Common myeloid progenitor, CD34-positive (primary cell): Measurements from ENCODE around the gene REPS2.

Experiments used
- CTCF ChIA-PET: fragments of 350-600 bp; sonication (Branson Sonifier 250); formaldehyde crosslinking; loops from one replicate; lab custom pipeline; 2021; ENCODE audit warnings: antibody characterized with exemption; lab: Charles Lee
- POLR2A ChIA-PET: fragments of 350-600 bp; sonication (Branson Sonifier 250); formaldehyde crosslinking; loops from one replicate; lab custom pipeline; 2021; ENCODE audit warnings: antibody characterized with exemption; lab: Charles Lee
- DNase-seq, 3 donors: peaks; one replicate each; pipeline versions ENCODE4 v3.0.0 to v3.0.0-alpha.2; 2013
- H3K27ac ChIP-seq, 2 experiments: 1 replicate in 1 of 2; 2 replicates in 1 of 2; pipeline ENCODE4 v1.7.0; 2013; ENCODE audit warnings: inconsistent platforms in 2 of 2, low read length in 2 of 2, mild to moderate bottlenecking in 2 of 2, low read depth in 1 of 2, moderate library complexity in 1 of 2; ENCODE audit not compliant: severe bottlenecking in 2 of 2, insufficient read depth in 1 of 2, poor library complexity in 1 of 2
- H3K27me3 ChIP-seq, 5 experiments: replicated peaks in 2 of 5; 1 replicate in 3 of 5; 2 replicates in 2 of 5; pipeline versions ENCODE4 v1.6.1 to v1.7.0; 2013; ENCODE audit warnings: low read length in 4 of 5, mild to moderate bottlenecking in 2 of 5, moderate library complexity in 2 of 5, inconsistent platforms in 1 of 5; ENCODE audit not compliant: insufficient read depth in 5 of 5, control insufficient read depth in 4 of 5
- H3K36me3 ChIP-seq, 4 experiments: 1 replicate in 2 of 4; 2 replicates in 2 of 4; pipeline versions ENCODE4 v1.6.1 to v1.7.0; 2013; ENCODE audit warnings: low read length in 3 of 4, control low read depth in 1 of 4, mild to moderate bottlenecking in 1 of 4; ENCODE audit not compliant: control insufficient read depth in 4 of 4, insufficient read depth in 4 of 4
- H3K4me1 ChIP-seq, 4 experiments: 1 replicate in 3 of 4; 2 replicates in 1 of 4; pipeline versions ENCODE4 v1.6.1 to v1.7.1; 2013; ENCODE audit warnings: low read length in 3 of 4, mild to moderate bottlenecking in 3 of 4, control low read depth in 1 of 4, inconsistent platforms in 1 of 4, moderate library complexity in 1 of 4; ENCODE audit not compliant: control insufficient read depth in 4 of 4, insufficient read depth in 4 of 4; ENCODE audit errors: control extremely low read depth in 1 of 4
- H3K4me3 ChIP-seq, 7 experiments: 1 replicate in 4 of 7; 2 replicates in 3 of 7; pipeline versions ENCODE4 v1.5.1 to v1.7.0; 2013; ENCODE audit warnings: mild to moderate bottlenecking in 7 of 7, low read length in 6 of 7, moderate library complexity in 6 of 7, inconsistent platforms in 2 of 7, low read depth in 2 of 7, control low read depth in 1 of 7; ENCODE audit not compliant: insufficient read depth in 4 of 7, control insufficient read depth in 1 of 7; ENCODE audit errors: extremely low read depth in 1 of 7
- H3K9me3 ChIP-seq, 5 experiments: 1 replicate in 4 of 5; 2 replicates in 1 of 5; pipeline versions ENCODE4 v1.6.1 to v1.7.1; 2013; ENCODE audit warnings: low read length in 4 of 5, mild to moderate bottlenecking in 2 of 5, inconsistent platforms in 1 of 5, low read depth in 1 of 5, moderate library complexity in 1 of 5; ENCODE audit not compliant: control insufficient read depth in 4 of 5, insufficient read depth in 2 of 5; ENCODE audit errors: control extremely low read depth in 1 of 5
- WGBS: methylation state at CpG from one replicate; pipeline ENCODE4 v1.1.5; 2013; ENCODE audit not compliant: insufficient coverage; 5-methylcytosine and 5-hydroxymethylcytosine counted together

The REPS2 gene

GRCh38 chrX:17007134-17007768 lies 60.8 kb downstream of the REPS2 start:
- peak in 2 of 3 donors; percentile 22 to 61 for DNase-seq
- Histone ChIP-seq H3K36me3 (peaks cover 0 to 3% (median 0%) of the 10 kb centered on the region in 4 experiments), H3K27me3 (peaks cover 0 to 9% (median 0%) of the 10 kb centered on the region in 5 experiments), H3K27ac (no peak overlapping the region), H3K4me3 (peak overlapping the region in 1 of 7 experiments; percentile 51), H3K9me3 (no peaks in the 10 kb centered on the region), H3K4me1 (peaks cover 0 to 1% (median 0%) of the 10 kb centered on the region in 4 experiments)
- POLR2A ChIA-PET: no interaction called here
- WGBS: 60% methylated on average over 6 of the region's 8 CpGs
- CTCF ChIA-PET: interaction anchor here (0.7 to 2.0 kb wide), 3 partner anchors 37 to 115 kb away, joined by 3 to 11 read pairs (median 3); no protein-coding TSS in a partner anchor

GRCh38 chrX:17009856-17010625 lies 63.6 kb downstream of the REPS2 start:
- peaks cover 0 to 18% (median 0%) of the 10 kb centered on the region in 5 experiments for H3K27me3 ChIP-seq
- H3K4me3 ChIP-seq: no peak overlapping the region
- ChIA-PET POLR2A (no interaction called here), CTCF (interaction anchor here (0.6 to 2.0 kb wide), 3 partner anchors 21 to 71 kb away, joined by 3 to 7 read pairs (median 6); no protein-coding TSS in a partner anchor)
- H3K27ac ChIP-seq: no peak overlapping the region
- DNase-seq: no peak
- WGBS: 84% methylated on average over 3 of the region's 3 CpGs
- peaks cover 0 to 3% (median 0%) of the 10 kb centered on the region in 4 experiments for H3K36me3 ChIP-seq
- no peaks in the 10 kb centered on the region for H3K9me3 ChIP-seq
- H3K4me1 ChIP-seq: peaks cover 0 to 1% (median 0%) of the 10 kb centered on the region in 4 experiments

GRCh38 chrX:17012465-17012864 lies 66.0 kb downstream of the REPS2 start:
- H3K4me3 ChIP-seq: no peak overlapping the region
- no peaks in the 10 kb centered on the region for H3K9me3 ChIP-seq
- H3K36me3 ChIP-seq: peaks cover 0 to 3% (median 0%) of the 10 kb centered on the region in 4 experiments
- no peak for DNase-seq
- peaks cover 0 to 18% (median 0%) of the 10 kb centered on the region in 5 experiments for H3K27me3 ChIP-seq
- 45% methylated on average over 2 of the region's 2 CpGs for WGBS
- CTCF ChIA-PET: no interaction called here
- POLR2A ChIA-PET: no interaction called here
- no peaks in the 10 kb centered on the region for H3K4me1 ChIP-seq
- no peak overlapping the region for H3K27ac ChIP-seq

- no peaks in the 10 kb centered on the region for H3K4me1 ChIP-seq
- WGBS: no CpG with 5 or more reads among the region's 3 CpGs
- ChIA-PET POLR2A (no interaction called here), CTCF (interaction anchor here (1.1 to 1.9 kb wide), 2 partner anchors 11 to 32 kb away, joined by 5 to 8 read pairs; no protein-coding TSS in a partner anchor)
- DNase-seq: no peak
- no peaks in the 10 kb centered on the region for H3K9me3 ChIP-seq
- H3K27ac ChIP-seq: no peak overlapping the region
- peaks cover 0 to 12% (median 0%) of the 10 kb centered on the region in 5 experiments for H3K27me3 ChIP-seq
- no peak overlapping the region for H3K4me3 ChIP-seq
- H3K36me3 ChIP-seq: peaks cover 0 to 3% (median 0%) of the 10 kb centered on the region in 4 experiments
Observed at GRCh38 chrX:17014216-17014615, 67.8 kb downstream of the REPS2 start.

GRCh38 chrX:17017134-17017533 lies 70.7 kb downstream of the REPS2 start:
- ChIA-PET CTCF (no interaction called here), POLR2A (no interaction called here)
- Histone ChIP-seq H3K27ac (no peak overlapping the region), H3K4me1 (no peaks in the 10 kb centered on the region), H3K36me3 (no peaks in the 10 kb centered on the region), H3K9me3 (no peaks in the 10 kb centered on the region), H3K4me3 (no peak overlapping the region), H3K27me3 (peaks cover 0 to 21% (median 0%) of the 10 kb centered on the region in 5 experiments)
- no CpG with 5 or more reads among the region's 4 CpGs for WGBS
- no peak for DNase-seq

GRCh38 chrX:17020356-17020755 lies 73.9 kb downstream of the REPS2 start:
- Histone ChIP-seq H3K9me3 (no peaks in the 10 kb centered on the region), H3K4me3 (no peak overlapping the region), H3K4me1 (peaks cover 0 to 4% (median 1%) of the 10 kb centered on the region in 4 experiments), H3K27ac (no peak overlapping the region), H3K27me3 (peaks cover 0 to 15% (median 0%) of the 10 kb centered on the region in 5 experiments), H3K36me3 (no peaks in the 10 kb centered on the region)
- WGBS: 100% methylated on average over 1 of the region's 2 CpGs
- CTCF ChIA-PET: no interaction called here
- POLR2A ChIA-PET: no interaction called here
- no peak for DNase-seq
